ENCODE data around the gene DEPDC5. TPM values are rescaled to one million over a fixed set of nuclear protein-coding genes. Genes with fewer than 3 reads are reported as not detected.

DEPDC5 gene
- total RNA-seq, 1 experiment from 2014 or later, result 28.1 TPM

DNA sequence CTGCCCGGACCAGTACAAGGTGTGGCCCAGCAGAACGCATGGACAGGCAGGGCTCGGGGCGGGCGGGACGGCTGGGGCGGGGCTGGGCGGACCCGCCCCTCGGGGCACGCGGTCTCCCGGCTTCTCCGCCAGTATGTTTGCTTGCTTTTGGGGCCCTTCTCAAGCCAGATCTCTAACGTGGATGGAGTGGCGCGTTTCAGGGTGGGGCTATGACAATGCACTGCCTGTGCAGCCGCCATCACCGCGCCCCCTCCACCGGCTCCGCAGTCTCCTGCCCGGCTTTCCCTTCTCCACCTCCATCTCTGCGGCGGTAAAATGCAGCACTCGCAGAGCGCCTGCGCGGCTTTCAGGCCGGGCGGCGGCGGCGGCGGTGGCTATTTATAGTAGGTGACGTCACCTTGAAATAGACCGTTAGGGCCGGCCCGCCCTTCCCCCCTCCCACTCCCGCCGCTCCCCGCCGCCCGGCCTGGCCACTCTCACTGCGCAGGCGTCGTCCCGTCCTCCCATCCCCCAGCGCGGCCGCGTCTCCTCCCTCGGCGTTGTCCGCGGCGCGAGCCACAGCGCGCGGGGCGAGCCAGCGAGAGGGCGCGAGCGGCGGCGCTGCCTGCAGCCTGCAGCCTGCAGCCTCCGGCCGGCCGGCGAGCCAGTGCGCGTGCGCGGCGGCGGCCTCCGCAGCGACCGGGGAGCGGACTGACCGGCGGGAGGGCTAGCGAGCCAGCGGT is 190.3 kb downstream of the DEPDC5 start, which contains the start of gene YWHAH:
Gene YWHAH (plus strand): TSS at position 558 of the 722 bp plus-strand sequence. CDS start 199 bp downstream, outside the sequence.
- Histone ChIP-seq H3K9me3 (ENCODE audit: insufficient read depth, low read depth) (no peaks in the 10 kb centered on the region), H3F3A (ENCODE audit: insufficient read depth, low read depth) (peaks cover 9% of the 10 kb centered on the region; the same call in 1 of the 2 replicates), H3K27me3 (ENCODE audit: insufficient read depth, low read depth) (no peaks in the 10 kb centered on the region), H3K9me2 (ENCODE audit: insufficient read depth) (no peaks in the 10 kb centered on the region), H3K4me3 (peak within 1 kb of the TSS; percentile 99), H4K20me1 (ENCODE audit: insufficient read depth) (peaks cover 4% of the 10 kb centered on the region; the same call in 1 of the 2 replicates), H3K4me1 (replicated peaks; ENCODE audit: insufficient read depth) (peaks cover 20% of the 10 kb centered on the region), H3K4me2 (peak within 1 kb of the TSS; percentile 97), H2AFZ (peak within 1 kb of the TSS; percentile 96), H3K36me3 (ENCODE audit: low read depth) (peaks cover 8% of the 10 kb centered on the region; the same call in 1 of the 2 replicates), H3K79me2 (ENCODE audit: low read depth) (peaks cover 42% of the 10 kb centered on the region), H3K27ac (peak within 1 kb of the TSS; percentile 53)
- TF ChIP-seq EZH2 (IDR thresholded peaks at IDR 0.05; ENCODE audit: low read depth) (no peak), CTCF (conservative IDR thresholded peaks at IDR 0.05) (no peak)
- CTCF ChIA-PET, result no interaction called here
- intact Hi-C loops (cut with micrococcal nuclease; ENCODE audit: unreplicated experiment), result loop anchor here (10.0 kb wide), 1 partner anchor 379 kb away; no protein-coding TSS in a partner anchor
- POLR2A ChIA-PET (ENCODE audit: unreplicated experiment), result no interaction called here
- BruUV-seq (replicated peaks), result no TSS peak
- DNase-seq, result peak; percentile 76 to 95

GRCh38 chr22:31944700-31945442 is 191.1 kb downstream of the DEPDC5 start:
- BruUV-seq (replicated peaks), result no TSS peak
- H3K36me3 ChIP-seq (ENCODE audit: low read depth), result peaks cover 8% of the 10 kb centered on the region; the same call in 1 of the 2 replicates
- no peak for DNase-seq
- H3K79me2 ChIP-seq (ENCODE audit: low read depth), result peaks cover 49% of the 10 kb centered on the region
- peak overlapping the region; percentile 22 for H3K27ac ChIP-seq
- ChIA-PET CTCF (no interaction called here), POLR2A (ENCODE audit: unreplicated experiment) (interaction anchor here (0.5 to 0.6 kb wide), 3 partner anchors 112 to 695 kb away, joined by 3 to 6 read pairs (median 4); no protein-coding TSS in a partner anchor)
- peak overlapping the region; percentile 99 for H3K4me3 ChIP-seq
- H3F3A ChIP-seq (ENCODE audit: insufficient read depth, low read depth), result peaks cover 15% of the 10 kb centered on the region; the same call in 1 of the 2 replicates
- no peaks in the 10 kb centered on the region for H3K27me3 ChIP-seq (ENCODE audit: insufficient read depth, low read depth)
- intact Hi-C loops (cut with micrococcal nuclease; ENCODE audit: unreplicated experiment), result loop anchor here (5.0 to 10.0 kb wide), 3 partner anchors 193 to 380 kb away; partner anchors contain the start of genes DEPDC5 and PRR14L
- peak overlapping the region; percentile 90 for H3K4me2 ChIP-seq
- peaks cover 4% of the 10 kb centered on the region; the same call in 1 of the 2 replicates for H4K20me1 ChIP-seq (ENCODE audit: insufficient read depth)
- H2AFZ ChIP-seq, result peak overlapping the region; percentile 85
- H3K4me1 ChIP-seq (replicated peaks; ENCODE audit: insufficient read depth), result peaks cover 20% of the 10 kb centered on the region
- TF ChIP-seq EZH2 (IDR thresholded peaks at IDR 0.05; ENCODE audit: low read depth), result no peak
- no peak for TF ChIP-seq CTCF (conservative IDR thresholded peaks at IDR 0.05)
- H3K9me2 ChIP-seq (ENCODE audit: insufficient read depth), result no peaks in the 10 kb centered on the region
- H3K9me3 ChIP-seq (ENCODE audit: insufficient read depth, low read depth), result no peaks in the 10 kb centered on the region

GRCh38 chr22:31945443-31945855 is 191.6 kb downstream of the DEPDC5 start:
- Histone ChIP-seq H3K4me3 (peak overlapping the region; percentile 99), H3K36me3 (ENCODE audit: low read depth) (peaks cover 8% of the 10 kb centered on the region; the same call in 1 of the 2 replicates), H3K4me1 (replicated peaks; ENCODE audit: insufficient read depth) (peaks cover 20% of the 10 kb centered on the region), H3K27me3 (ENCODE audit: insufficient read depth, low read depth) (no peaks in the 10 kb centered on the region), H4K20me1 (ENCODE audit: insufficient read depth) (peaks cover 4% of the 10 kb centered on the region; the same call in 1 of the 2 replicates), H3F3A (ENCODE audit: insufficient read depth, low read depth) (peaks cover 21% of the 10 kb centered on the region; the same call in 1 of the 2 replicates), H3K9me2 (ENCODE audit: insufficient read depth) (no peaks in the 10 kb centered on the region), H3K4me2 (peak overlapping the region; percentile 90), H3K9me3 (ENCODE audit: insufficient read depth, low read depth) (no peaks in the 10 kb centered on the region), H3K79me2 (ENCODE audit: low read depth) (peaks cover 55% of the 10 kb centered on the region), H2AFZ (peak overlapping the region; percentile 85), H3K27ac (peak overlapping the region; percentile 22)
- intact Hi-C loops (cut with micrococcal nuclease; ENCODE audit: unreplicated experiment), result loop anchor here (5.0 to 10.0 kb wide), 3 partner anchors 193 to 381 kb away; partner anchors contain the start of genes DEPDC5 and PRR14L
- DNase-seq, result no peak
- no TSS peak for BruUV-seq (replicated peaks)
- CTCF ChIA-PET, result no interaction called here
- TF ChIP-seq EZH2 (IDR thresholded peaks at IDR 0.05; ENCODE audit: low read depth) (no peak), CTCF (conservative IDR thresholded peaks at IDR 0.05) (no peak)
- POLR2A ChIA-PET (ENCODE audit: unreplicated experiment), result interaction anchor here (0.5 to 0.6 kb wide), 3 partner anchors 113 to 696 kb away, joined by 3 to 6 read pairs (median 4); no protein-coding TSS in a partner anchor

Data from PC-9 (cell line).